Measurements from ENCODE around the gene PRKAG3. TPM values are rescaled to one million over a fixed set of nuclear protein-coding genes. Genes with fewer than 3 reads are reported as not detected.

Gene PRKAG3
- total RNA-seq (not detected in 2 replicates), polyA plus RNA-seq (not detected in 2 replicates), polyA minus RNA-seq (not detected in 2 replicates), Bru-seq, nascent RNA (not detected), BruChase-seq, experiment 1, labeled RNA remaining after a 6-hour chase (not detected), BruChase-seq, experiment 2, labeled RNA remaining after a 2-hour chase (not detected)
- polyA plus RNA-seq (2011; cell fraction: cytosol; rRNA removed): not detected in 2 replicates
- not detected in 2 replicates for polyA plus RNA-seq (2011; cell fraction: nucleus; rRNA removed)
- polyA plus RNA-seq (2012): not detected in 2 replicates
- polyA minus RNA-seq (2011; cell fraction: cytosol; rRNA and poly(A)+ RNA removed): not detected
- polyA minus RNA-seq (2011; cell fraction: nucleus; rRNA and poly(A)+ RNA removed): not detected in 2 replicates
- long read RNA-seq: 0 reads

GRCh38 chr2:218831378-218831990 is at the start of gene PRKAG3:
Gene PRKAG3 (minus strand): TSS chr2:218831803.
- dilution Hi-C loops (cut with MboI; ENCODE audit: extremely low pct_ligation_motif_present, low sequenced_read_pairs): no loop called here
- H2AFZ ChIP-seq (ENCODE audit: low read depth, low read length): peak within 1 kb of the TSS; percentile 87
- FAIRE-seq: no peak
- no peaks in the 10 kb centered on the region for H3K36me3 ChIP-seq (ENCODE audit: control insufficient read depth in 2 of 2, extremely low read depth in 1 of 2, insufficient read depth in 2 of 2, low read length in 2 of 2)
- peak within 1 kb of the TSS; percentile 8 for H3K9ac ChIP-seq (replicated peaks; ENCODE audit: extremely low read depth, insufficient read depth, low read length)
- no peaks in the 10 kb centered on the region for H3K79me2 ChIP-seq (ENCODE audit: control insufficient read depth, insufficient read depth, low read length)
- no peaks in the 10 kb centered on the region for H4K20me1 ChIP-seq (replicated peaks; ENCODE audit: control insufficient read depth, extremely low read depth, insufficient read depth, low read length)
- no peak within 1 kb of the TSS for H3K4me3 ChIP-seq (replicated peaks in 1 of 3; ENCODE audit: insufficient read depth in 1 of 3, low read depth in 1 of 3, low read length in 3 of 3)
- no TSS peak for BruUV-seq (replicated peaks)
- intact Hi-C loops (cut with micrococcal nuclease): no loop called here
- no peaks in the 10 kb centered on the region for H3K9me3 ChIP-seq (replicated peaks; ENCODE audit: control insufficient read depth, insufficient read depth, low read length)
- H3K27ac ChIP-seq (ENCODE audit: insufficient read depth, low read depth, low read length): peak within 1 kb of the TSS; percentile 65
- H3K27me3 ChIP-seq (ENCODE audit: control insufficient read depth in 2 of 2, insufficient read depth in 2 of 2, low read length in 2 of 2): no peaks in the 10 kb centered on the region
- no peak for DNase-seq (ENCODE audit: low read depth, low spot score)
- H3K9me1 ChIP-seq (replicated peaks; ENCODE audit: control insufficient read depth, extremely low read depth, insufficient read depth, low read length): no peaks in the 10 kb centered on the region
- TF ChIP-seq JUN (IDR thresholded peaks at IDR 0.05; ENCODE audit: borderline replicate concordance, insufficient read depth, insufficient read length, low read depth): no peak
- no peak for TF ChIP-seq CTCF (IDR thresholded peaks at IDR 0.05; ENCODE audit: extremely low read depth in 1 of 2, insufficient read depth in 1 of 2, low read depth in 1 of 2, low read length in 2 of 2)
- TF ChIP-seq MAX (IDR thresholded peaks at IDR 0.05; ENCODE audit: insufficient read depth, insufficient read length): no peak
- no peak for TF ChIP-seq POLR2A (IDR thresholded peaks at IDR 0.05; ENCODE audit: low read depth, low read length)
- no peak for TF ChIP-seq POLR2AphosphoS5 (IDR thresholded peaks at IDR 0.05; ENCODE audit: insufficient read depth, low read depth, low read length)
- TF ChIP-seq GATA2 (IDR thresholded peaks at IDR 0.05; ENCODE audit: insufficient read depth, insufficient read length, low read depth, low read length): no peak
- no peak for TF ChIP-seq MYC (IDR thresholded peaks at IDR 0.05; ENCODE audit: low read depth, low read length)
- no peak for TF ChIP-seq FOS (IDR thresholded peaks at IDR 0.05; ENCODE audit: borderline replicate concordance, insufficient read depth, low read length)
- POLR2A ChIA-PET: no interaction called here
- CTCF ChIA-PET: interaction anchor here (1.2 to 3.5 kb wide), 4 partner anchors 8 to 121 kb away, joined by 3 to 44 read pairs (median 8); partner anchors contain the start of gene TTLL4
- peak within 1 kb of the TSS; percentile 50 for H3K4me2 ChIP-seq (ENCODE audit: insufficient read depth, low read length)
- peaks cover 17% of the 10 kb centered on the region for H3K4me1 ChIP-seq (ENCODE audit: control insufficient read depth, extremely low read depth, insufficient read depth, low read length)

Data from endothelial cell of umbilical vein (primary cell).